ENCODE measurements around the gene MMP10.
"Not testable (repeated sequence)": the region's sequence is repeated elsewhere in the genome, so short reads cannot be mapped to it uniquely, and the experiment has no call there.

The MMP10 gene

DNA sequence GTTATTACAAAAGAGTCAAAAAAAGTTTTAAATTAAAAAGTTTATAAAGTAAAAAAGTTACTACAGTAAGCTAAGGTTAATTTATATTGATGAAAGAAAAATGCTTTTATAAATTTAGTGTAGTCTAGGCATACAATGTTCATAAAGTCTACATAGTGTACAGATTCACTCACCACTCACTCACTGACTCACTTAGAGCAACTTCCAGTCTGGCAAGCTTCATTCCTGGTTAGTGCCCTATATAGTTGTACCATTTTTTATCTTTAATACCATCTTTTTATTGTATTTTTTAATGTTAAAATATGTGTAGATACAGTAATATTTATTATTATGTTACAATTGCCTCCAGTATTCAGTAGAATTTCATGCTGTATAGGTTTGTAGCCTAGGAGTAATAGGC, 2.6 kb upstream of the MMP10 start:
- no peak for DNase-seq (ENCODE audit: low read depth)

DNA sequence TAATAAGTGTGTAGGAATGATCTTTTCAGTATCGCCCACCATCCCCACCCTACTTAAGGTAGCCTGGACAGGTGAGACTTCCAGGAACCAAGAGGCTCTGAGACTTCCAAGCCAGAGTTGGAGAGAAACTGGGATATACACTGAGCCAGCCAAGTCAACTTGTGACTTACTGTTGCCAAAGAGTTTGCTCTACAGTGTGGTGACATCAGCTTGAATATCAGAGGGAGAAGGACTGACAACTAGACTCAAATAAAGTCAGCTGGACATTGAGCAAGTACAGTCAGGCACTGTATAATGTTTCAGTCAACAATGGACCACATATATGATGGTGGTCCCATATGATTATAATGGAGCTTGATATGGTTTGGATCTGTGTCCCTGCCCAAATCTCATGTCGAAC, 1.2 kb upstream of the MMP10 start:
- no peak for DNase-seq (ENCODE audit: low read depth)

DNA sequence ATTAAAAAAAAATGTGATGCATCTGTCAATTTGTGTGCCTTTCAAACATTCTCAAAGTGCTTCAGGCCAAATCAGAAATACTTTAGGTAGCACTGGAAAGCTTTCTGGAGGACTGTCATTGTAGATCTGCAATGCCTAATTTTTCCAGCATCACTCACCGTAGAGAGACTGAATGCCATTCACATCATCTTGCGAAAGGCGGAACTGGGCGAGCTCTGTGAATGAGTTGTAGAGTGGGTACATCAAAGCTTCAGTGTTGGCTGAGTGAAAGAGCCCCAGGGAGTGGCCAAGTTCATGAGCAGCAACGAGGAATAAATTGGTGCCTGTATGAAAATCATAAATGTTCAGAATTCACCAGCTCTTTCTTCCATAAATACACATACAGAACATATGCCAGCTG, 4.0 kb downstream of the MMP10 start:
- DNase-seq (ENCODE audit: low read depth), result no peak

DNA sequence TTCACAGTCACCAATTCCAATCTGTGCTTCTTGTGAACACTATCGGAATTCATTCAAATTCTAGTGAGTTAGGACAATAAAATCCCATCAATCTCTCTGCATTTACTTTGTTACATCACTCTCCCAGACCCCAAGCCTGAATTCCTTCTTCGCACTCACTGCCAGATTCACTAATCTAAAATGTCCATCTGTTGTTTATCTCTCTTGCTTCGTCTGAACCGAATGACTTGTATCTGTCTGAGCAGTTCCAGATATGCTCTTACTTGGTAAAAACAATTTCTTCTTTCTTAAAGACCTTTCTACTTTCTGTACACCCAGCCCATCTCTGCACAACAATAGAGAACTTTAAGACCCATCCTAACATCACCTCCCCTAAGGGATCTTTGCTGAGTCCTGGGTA, 7.0 kb downstream of the MMP10 start:
- DNase-seq (ENCODE audit: low read depth), result no peak

DNA sequence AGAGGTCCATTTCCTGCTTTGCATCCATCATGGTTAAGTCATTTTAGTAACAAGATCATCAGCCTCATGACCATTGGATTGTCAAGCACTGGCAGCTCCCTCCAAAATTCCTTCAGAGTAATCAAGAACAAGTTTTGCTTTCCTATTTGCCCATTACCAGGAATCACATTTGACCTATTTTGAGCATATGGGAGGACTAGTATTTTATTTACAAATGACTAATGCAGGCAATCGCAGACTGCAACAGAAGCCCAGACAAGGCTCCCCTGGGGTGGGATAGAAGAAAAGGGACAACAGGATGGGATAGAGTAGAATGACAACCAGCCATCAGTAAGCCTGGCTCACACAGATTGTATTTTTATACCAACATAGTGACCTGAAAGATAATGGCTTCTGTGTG, 9.1 kb downstream of the MMP10 start:
- DNase-seq (ENCODE audit: low read depth), result no peak

DNA sequence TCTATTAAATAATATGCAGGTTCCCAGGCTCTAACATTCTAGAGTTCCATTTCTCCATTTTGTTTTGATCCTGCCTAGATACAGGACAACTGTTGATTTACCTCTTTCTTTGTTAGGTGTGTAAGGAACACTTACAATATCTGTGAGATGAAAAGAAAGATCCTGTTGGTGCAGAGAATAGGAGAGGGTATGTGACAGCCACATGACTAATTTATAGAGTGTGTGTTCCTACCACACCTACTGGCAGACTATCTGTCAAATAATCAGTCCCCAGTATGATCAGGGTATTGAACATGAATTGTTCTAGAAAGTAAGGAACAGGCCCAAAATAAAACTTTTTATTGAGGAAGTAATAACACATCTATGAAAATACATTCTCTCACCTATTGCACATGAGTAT, 10.2 kb downstream of the MMP10 start:
- no peak for DNase-seq (ENCODE audit: low read depth)

DNA sequence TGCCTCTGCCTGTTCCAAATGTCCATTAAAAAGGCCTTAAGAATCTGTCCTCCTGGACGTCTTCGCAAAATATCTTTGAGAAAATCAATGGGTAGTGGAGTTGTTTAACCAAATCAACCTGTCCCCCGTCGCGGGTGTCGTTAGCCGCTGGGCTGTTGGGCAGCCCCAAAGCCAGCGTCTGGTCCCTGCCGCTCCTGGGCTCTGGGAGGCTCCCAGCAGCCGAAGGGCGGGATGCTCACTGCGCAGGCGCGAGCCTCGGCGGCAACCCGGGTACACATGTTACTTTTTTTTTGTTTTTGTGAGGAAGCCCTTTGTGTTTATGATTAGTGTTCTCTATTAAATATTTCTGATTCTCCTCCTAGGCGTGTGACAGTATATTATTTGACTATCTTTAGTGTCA, 12.6 kb downstream of the MMP10 start:
- no peak for DNase-seq (ENCODE audit: low read depth)

DNA sequence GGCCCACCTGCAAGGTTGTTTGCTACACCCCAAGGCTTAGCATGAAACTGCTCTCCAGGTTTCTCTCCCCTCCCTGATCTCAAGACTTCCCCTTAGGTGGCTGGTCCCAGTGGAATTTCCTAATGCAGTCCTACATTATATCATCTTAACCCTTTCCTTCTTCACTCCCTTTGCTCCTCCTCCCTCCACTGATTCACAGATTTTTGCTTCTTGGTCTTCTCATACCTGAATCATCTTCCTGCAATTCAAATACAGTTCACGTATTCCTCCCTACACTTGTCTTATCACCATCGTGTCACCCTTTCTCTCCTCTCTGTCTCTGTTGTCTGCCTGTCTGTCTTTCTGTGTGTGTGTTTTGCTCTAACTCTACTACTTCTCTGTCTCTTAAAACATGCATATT, 17.0 kb downstream of the MMP10 start:
- no peak for DNase-seq (ENCODE audit: low read depth)

DNA sequence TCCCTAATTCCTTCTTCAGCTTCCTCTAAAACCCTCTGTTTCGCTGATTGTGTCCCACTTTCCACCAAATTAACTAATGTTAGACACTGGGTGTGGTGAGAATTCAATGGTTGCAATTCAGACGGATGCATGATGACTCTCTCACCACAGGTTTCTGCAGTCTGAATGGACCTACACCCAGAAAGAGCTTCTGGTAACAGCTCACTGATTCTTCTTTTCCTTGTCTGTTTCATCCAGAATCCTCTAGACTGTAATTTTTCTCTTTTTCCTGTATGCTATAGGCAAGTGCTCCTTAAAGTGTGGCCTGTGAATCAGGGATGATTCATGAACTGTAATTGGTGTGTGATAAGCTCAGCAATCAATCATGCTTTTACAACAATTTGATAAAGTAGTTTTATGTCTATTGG, 18.1 kb downstream of the MMP10 start:
- no peak for DNase-seq (ENCODE audit: low read depth)

DNA sequence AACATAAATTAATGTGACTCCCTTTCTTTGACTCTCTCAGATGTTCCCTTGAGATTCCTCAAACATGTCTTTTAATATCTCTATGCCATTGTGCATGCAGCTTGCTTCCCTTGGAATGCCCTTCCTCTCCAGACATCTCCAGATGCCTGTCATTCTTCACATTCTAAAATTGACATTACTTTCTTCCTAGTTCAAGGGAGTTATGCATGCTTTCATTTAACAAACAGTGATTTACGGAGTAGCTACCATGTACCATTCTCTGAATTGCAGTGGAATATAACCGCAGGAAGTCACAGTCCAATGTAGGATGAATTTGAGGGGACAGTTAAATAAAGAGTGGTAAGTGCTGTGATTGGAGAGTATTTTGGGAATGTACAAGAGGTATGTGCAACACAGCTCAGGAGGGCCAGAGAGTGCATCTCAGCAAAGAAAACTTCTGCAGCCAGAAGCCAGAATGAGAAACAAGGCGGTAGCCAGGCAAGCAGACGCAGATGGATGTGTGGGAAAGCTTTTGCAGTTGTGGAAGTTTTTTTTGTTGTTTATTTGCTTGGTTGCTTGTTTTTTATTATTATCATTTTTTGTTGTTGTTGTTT, 18.7 kb downstream of the MMP10 start:
- DNase-seq (ENCODE audit: low read depth), result no peak

DNA sequence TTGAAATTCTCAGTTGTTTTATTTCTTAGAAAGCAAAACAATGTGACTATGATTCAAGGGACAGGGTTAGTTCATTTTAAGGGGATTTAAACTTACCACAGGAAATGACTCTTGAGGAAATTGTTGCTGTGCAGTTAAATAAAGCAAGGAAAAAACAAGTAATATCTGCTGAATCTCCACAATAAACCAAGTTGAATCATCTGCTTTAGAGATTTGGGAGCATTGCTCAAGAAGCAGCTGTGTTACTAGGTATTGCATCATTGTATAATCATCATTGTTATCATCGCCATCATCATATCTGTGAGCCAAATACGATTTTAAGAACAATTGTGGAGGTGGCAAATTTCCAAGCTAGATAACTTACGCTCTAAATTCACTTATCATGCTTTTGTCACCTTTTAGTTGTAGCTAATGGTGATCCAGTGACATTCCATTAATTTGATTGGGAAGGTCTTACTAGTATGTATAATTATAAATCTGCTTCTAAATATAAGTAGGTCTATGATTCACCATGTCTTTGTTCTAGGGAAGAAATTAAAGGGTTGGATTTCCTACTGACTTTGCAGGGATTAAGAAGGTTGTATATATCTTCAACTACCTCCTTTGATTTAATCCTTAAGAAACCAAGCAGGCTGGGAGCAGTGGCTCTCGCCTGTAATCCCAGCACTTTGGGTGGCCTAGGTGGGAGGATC, 19.9 kb downstream of the MMP10 start:
- peak; percentile 93 for DNase-seq (ENCODE audit: low read depth)

DNA sequence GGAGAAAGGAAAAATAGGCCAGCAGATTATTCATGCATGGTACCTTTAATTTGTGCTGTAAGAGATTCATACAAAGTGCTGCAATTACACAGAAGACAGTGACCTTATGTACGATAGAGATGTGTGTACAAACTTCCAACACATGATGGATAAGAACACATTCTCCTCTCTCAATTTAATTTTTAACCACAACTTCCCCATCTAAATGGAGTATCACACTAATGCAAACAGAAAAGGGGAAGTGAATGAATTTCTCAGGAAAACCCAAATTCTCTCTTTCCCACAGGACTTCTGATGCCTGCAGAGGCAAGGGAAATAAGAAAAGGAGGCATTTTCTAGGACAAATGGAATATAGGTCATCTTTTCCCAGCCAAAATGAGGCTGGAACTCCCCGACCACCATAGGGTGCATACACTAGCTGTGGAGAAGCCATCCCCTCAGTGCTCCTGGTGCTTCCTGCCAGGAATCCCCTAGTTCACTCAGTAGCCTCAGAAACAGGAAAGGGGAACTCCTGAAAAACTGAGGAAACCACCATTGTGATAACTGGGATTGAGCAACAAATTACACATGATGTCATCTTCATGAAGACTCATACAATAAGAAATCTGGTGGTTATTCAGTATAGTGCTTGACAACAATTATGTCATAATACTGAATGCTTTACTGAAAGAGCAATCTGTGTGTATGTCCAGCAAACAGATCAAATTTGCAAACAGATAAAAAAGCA, 22.4 kb downstream of the MMP10 start:
- DNase-seq (ENCODE audit: low read depth), result peak; percentile 65

DNA sequence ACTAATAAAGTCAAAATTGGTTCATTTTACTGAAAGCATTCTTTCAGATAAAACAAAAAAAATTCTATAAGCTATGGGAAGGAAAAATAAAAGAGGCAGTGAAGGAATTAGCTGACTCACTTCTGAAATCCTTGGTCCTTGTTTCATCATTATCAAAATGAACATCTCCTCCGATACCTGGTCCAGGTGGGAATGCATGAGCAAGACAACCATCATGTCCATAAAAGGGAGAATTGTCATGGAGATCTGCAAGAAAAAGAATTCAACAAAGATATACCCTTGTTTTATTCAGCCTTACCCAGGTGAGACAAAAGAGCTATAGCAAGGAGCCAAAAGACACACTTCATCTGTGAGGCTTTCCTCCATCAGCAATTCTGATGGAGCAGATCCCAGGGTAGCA, 27.2 kb downstream of the MMP10 start:
- no peak for DNase-seq (ENCODE audit: low read depth)

DNA sequence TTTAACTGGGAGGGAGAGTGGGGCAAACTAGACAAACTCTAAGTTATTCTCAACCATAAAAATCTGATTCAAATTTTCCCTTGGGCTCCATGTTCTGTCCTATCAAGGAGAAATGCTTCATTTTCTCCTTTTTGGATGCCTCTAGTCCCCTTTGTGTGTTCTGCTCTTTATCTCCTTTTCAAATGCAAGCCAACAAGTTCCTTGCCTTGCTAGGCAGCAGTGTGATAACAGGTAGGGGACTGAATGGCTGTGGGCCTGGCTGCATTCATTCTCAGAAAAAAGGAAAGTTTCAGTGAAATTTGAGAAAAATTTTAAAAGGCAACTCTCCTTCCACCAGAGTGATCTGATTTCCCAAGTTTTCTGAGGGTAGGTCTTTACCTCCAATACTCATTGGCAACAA, 28.8 kb downstream of the MMP10 start:
- DNase-seq (ENCODE audit: low read depth), result no peak

DNA sequence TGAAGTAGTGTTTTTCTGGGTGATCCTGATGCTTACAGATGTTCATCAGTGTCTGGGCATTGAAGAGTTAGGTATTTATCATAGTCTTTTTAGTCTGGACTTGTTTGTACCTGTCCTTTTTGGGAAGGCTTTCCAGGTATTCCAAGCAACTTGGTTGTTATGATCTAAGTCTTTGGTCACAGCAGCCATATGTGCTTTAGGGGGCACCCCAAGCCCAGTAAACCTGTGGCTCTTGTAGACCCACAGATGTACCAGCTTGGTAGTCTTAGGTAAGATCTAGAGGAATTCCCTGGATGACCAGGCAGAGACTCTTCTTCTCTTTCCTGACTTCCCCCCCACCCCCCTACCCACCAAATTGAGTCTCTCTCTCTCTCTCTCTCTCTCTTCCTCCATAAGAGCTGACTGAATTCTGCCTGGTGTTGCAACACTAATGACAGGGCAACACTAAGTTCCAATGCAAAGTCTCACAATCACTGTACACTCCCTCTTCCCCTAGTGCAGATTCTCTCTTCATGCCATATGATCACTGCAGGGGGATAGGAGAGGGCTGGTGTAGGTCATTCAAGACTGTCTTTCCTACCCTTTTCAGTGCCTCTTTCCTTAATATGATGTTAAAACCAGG, 31.2 kb downstream of the MMP10 start:
- no peak for DNase-seq (ENCODE audit: low read depth)

DNA sequence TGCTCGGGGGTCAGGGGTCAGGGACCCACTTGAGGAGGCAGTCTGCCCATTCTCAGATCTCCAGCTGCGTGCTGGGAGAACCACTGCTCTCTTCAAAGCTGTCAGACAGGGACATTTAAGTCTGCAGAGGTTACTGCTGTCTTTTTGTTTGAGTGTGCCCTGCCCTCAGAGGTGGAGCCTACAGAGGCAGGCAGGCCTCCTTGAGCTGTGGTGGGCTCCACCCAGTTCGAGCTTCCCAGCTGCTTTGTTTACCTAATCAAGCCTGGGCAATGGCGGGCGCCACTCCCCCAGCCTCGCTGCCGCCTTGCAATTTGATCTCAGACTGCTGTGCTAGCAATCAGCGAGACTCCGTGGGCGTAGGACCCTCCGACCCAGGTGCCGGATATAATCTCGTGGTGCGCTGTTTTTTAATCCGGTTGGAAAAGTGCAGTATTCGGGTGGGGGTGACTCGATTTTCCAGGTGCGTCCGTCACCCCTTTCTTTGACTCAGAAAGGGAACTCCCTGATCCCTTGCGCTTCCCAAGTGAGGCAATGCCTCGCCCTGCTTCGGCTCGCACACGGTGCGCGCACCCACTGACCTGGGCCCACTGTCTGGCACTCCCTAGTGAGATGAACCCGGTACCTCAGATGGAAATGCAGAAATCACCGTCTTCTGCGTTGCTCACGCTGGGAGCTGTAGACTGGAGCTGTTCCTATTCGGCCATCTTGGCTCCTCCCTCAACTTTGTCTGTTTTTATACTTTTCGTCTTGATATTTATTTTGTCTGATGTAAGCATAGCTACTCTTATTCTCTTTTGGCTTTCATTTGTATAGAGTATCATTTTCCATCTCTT, 33.5 kb downstream of the MMP10 start:
- DNase-seq (ENCODE audit: low read depth), result not testable (repeated sequence)

DNA sequence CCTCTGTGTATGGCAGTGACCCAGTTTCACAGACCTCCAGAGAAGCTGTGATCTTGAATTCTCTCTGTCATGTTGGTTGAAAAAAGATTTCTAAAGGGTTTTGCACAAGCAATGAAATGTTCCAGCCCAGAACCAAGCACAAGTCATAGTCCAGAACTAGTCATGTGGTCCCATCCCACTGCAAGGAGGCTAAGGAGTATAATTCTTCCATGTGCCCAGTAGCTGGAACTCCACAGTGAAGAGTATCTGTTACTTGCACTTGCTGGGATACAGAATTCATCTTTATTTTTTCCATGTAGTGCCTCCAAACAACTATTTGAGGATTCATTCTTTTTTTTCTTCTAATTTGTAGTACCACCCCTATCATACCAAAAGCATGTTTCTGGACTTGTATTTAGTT, 45.8 kb downstream of the MMP10 start:
- DNase-seq (ENCODE audit: low read depth), result no peak

DNA sequence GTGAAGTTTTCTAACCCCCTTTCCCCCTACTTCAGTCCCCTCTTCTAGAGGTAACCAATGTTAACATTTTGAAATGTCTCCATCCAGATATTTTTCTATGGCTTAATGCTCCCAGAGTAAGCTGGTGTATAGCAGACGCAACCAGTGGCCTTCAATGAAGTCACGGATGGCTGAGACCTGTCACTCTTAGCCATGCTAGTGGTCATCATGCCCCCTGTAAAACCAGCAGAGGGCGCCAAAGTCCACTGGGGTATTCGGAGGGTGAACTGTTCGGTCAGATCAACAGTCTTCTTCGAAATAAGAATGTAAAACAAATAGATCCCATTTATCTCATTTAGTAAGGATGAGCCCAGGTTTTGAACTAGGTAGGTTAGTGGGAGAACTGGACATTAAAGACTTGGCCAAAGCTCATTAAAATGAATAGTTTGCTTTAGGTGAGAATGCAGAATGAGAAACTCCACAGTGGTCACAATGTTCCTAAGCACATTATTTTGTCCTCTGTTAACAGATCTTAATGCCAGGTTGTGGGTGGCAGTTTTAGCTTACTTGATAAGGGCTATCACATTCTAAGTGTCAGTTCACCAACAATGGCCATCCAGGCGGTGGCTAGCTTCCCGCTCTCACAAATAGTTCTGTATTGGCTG, 47.1 kb downstream of the MMP10 start:
- DNase-seq (ENCODE audit: low read depth), result no peak

DNA sequence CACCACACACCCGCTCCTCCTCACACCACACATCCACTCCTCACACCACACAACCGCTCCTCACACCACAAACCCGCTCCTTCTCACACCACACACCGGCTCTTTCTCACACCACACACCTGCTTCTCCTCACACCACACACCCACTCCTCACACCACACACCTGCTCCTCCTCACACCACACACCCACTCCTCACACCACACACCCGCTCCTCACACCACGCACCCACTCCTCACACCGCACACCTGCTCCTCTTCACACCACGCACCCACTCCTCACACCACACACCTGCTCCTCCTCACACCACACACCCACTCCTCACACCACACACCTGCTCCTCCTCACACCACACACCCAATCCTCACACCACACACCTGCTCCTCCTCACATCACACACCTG, 49.5 kb downstream of the MMP10 start:
- DNase-seq (ENCODE audit: low read depth), result not testable (repeated sequence)

DNA sequence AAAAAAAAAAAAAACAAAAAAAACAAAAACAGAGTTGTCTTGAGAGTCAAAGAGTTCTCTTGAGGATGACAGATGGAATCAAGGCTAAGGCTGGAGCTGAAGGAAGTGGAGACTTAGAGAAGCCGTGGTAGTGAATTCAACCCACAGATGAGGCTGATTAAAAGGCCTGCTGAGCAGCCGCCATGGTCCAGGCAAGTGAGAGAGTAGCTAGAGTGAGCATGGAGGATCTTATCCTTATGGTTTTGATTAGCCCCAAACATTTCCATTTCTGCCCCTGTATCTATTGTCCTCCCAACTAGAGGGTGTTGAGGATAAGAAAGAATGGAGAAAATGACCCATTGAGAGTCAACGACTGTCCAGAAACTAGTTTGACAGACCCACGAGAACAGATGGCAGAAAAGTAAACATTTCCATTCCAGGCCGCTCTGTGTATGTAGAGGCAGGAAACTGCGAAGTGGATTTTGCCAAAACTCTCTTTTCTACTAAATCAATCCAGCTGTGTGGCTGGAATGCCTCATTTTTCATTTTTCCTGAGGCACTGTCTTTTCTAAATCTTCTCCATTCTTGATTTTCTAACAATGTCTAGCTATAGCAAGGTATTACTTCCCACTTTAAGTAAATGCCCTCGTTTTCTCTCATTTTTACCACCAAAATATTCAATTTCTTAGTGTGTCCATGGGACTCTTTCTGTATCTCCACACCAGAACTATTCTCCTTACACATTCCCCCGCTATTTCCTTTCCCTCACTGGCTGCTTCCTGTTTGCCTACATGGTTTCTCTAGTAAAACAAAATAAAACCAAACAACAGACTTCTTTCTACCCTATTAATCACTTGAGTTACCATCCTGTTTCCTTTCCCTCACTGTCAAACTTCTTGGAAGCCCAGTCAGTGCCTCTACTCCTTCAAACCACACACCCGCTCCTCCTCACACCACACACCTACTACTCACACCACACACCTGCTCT, 50.3 kb downstream of the MMP10 start:
- DNase-seq (ENCODE audit: low read depth), result no peak

DNA sequence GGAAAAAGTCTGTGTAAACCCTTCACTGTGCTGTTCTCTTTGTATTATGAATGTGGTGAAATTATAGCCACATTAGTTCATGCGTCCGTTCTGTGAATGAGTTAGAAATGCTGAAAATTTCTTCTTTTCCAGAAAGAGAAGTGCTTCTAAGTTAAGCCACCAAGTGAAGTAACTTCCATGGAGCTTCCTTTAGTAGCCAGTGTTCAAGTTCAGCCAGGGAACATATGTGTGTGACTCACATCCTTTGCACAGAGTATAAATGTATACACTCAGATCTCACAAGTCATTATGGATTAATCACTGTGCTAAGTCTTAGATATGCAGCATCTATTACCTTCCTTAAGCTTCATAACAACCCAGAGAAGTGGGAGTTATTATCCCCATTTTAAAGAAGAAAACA, 52.5 kb downstream of the MMP10 start:
- peak; percentile 80 for DNase-seq (ENCODE audit: low read depth)

All from non-pigmented ciliary epithelial cell (primary cell).